Stimulated activated naive CD8-positive, alpha-beta T cell treated with anti-CD3 and anti-CD28 coated beads, Interleukin-15, Interleukin-2, amounts not matched to agents 100 U/mL and 50 U/mL, for 24 hours (primary cell): Measurements from ENCODE around the gene BTNL8.
A peak's percentile ranks its signal among the peaks of the same experiment; 100 is the strongest.
"Not testable (repeated sequence)": the region's sequence is repeated elsewhere in the genome, so short reads cannot be mapped to it uniquely, and the experiment has no call there.

Source experiments
- ATAC-seq: fragments of 150-1000 bp; cut with Tn5 transposase; one replicate; pipeline ENCODE4 v1.10.0; 2021
- DNase-seq: peaks from one replicate; pipeline ENCODE4 v3.0.0; 2021

The BTNL8 gene

GRCh38 chr5:180874804-180875582, 24.0 kb upstream of the BTNL8 start:
- DNase-seq (no peak), ATAC-seq (no peak)

- DNase-seq (no peak), ATAC-seq (no peak)
Measured at GRCh38 chr5:180875860-180876426, 23.0 kb upstream of the BTNL8 start.

GRCh38 chr5:180885845-180886529, 13.0 kb upstream of the BTNL8 start:
- ATAC-seq, DNase-seq: not testable (repeated sequence)

- DNase-seq: no peak
- ATAC-seq: no peak
Measured at GRCh38 chr5:180889381-180889780, 9.6 kb upstream of the BTNL8 start.

GRCh38 chr5:180895330-180895729, 3.6 kb upstream of the BTNL8 start:
- not testable (repeated sequence) for ATAC-seq, DNase-seq

DNA sequence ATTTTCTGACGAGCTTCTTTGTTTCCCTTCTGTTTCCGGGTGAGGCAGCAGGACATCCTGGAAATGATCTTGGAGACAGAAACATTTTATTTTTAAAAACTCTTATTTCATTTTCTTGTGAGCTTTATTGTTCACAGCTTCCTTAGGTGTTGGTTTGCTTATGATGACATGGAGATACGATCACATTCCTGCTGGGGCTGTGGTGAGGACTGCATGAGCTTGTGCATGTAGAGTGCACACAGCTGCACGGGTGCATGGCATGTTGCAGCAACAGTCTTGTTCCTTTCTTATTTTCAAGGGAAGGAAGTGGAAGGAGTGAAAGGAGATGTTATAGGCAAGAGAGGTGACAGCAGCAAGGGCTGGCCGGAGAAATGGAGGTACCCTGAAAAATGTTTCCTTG, 1.2 kb downstream of the BTNL8 start:
- ATAC-seq (no peak), DNase-seq (no peak)

- ATAC-seq (peak; percentile 52), DNase-seq (no peak)
Measured at GRCh38 chr5:180901319-180902009, 2.5 kb downstream of the BTNL8 start.

GRCh38 chr5:180908400-180908799, 9.4 kb downstream of the BTNL8 start:
- DNase-seq (no peak), ATAC-seq (no peak)

GRCh38 chr5:180908998-180909731, 10.2 kb downstream of the BTNL8 start:
- no peak for DNase-seq
- peak; percentile 59 for ATAC-seq

DNA sequence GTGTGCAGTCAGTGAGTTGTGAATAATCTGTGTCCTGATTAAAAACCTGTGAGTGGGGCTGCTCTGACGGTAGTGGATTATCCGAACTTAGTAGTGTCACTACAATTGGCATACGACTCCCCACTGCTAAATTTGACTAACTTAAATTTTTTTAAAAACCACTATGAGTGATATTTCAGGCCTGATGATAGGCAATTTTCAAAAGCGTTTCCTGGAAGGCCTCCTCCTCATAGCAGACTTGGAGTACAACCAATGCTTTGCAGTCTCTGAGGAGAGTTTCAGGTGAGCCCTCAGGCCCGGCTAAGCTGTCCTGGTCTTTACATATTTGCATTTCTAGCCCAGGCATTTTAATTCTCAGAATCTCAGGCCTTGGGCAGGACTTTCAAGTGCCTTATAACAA, 10.8 kb downstream of the BTNL8 start:
- no peak for DNase-seq
- no peak for ATAC-seq

DNA sequence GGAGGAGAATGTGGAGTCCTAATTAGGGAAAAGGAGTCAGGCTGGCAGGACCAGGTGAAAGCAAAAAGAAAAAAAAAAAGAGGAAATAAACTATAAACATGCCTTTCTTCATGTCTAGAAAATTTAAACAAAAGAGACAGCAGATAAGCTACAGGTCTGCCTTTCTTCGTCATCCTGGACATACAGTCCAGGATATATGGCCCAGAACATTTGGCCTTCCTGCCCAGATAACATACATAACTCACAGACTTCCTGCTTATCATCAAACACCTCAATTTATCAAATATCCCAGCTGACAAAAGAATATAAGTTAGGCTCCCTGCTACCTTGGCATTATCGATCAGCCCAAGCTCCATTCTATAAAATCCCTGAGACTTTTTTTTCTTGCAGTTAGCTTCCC, 11.2 kb downstream of the BTNL8 start:
- DNase-seq (no peak), ATAC-seq (no peak)

DNA sequence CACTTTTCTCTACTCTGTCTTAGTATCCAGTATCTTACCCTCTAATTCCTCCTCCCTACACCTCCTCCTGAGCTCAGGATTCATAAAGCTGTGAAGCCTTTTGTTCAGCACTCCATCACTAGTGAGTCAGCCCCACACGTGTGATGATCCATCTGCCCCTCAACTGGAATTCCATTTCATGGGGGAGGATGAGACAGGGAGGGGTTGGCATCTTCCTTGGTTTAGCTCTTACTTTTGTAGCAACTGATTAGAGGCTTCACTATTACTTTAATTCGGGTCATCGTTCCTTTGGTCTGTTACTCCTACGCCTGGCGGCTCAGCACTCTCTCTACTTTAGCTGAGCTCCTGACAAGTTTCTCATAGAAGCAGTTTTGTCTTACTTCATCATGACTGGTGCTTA, 11.8 kb downstream of the BTNL8 start:
- ATAC-seq: peak; percentile 14

DNA sequence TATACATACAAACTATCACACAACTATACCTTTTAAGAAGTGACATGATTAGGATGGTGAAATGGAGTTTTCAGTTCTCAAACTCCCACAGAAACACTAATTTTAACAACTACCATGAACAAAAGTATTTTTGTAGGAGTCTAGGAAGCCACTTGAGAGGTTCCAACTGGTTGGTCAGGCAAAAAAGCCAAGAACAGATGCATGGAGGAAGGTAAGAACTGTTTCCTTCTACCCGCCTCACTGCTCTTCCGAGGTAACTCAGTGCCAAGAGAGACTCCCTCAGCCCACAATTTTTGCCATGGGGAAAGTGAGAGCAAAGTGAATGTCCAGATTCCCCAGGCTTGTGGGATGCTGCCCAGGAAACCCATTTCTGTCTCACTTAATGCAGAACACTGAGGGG, 15.7 kb downstream of the BTNL8 start:
- ATAC-seq: no peak
- no peak for DNase-seq

More for the DNA sequence above, 11.8 kb downstream of the BTNL8 start:
- DNase-seq: no peak

DNA sequence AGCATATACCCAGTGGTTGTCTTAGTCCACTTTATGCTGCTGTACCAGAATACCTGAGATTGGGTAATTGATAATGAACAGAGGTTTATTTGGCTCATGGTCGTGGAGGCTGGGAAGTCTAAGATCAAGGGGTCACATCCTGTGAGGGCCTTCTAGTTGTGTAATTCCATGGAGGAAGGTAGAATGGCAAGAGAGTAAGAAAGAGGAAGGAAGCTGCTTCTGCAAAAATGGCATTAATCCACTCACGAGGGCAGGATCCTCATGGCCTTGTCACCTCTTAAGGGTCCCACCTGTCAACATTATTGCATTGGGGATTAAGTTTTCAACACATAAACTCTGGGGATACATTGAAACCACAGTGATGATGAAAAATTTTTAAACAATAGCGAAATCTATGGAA, 17.0 kb downstream of the BTNL8 start:
- DNase-seq: no peak
- ATAC-seq: no peak

GRCh38 chr5:180918380-180918779, 19.4 kb downstream of the BTNL8 start:
- DNase-seq: no peak
- no peak for ATAC-seq

- DNase-seq: no peak
- ATAC-seq: no peak
Measured at GRCh38 chr5:180920710-180921109, 21.8 kb downstream of the BTNL8 start.

DNA sequence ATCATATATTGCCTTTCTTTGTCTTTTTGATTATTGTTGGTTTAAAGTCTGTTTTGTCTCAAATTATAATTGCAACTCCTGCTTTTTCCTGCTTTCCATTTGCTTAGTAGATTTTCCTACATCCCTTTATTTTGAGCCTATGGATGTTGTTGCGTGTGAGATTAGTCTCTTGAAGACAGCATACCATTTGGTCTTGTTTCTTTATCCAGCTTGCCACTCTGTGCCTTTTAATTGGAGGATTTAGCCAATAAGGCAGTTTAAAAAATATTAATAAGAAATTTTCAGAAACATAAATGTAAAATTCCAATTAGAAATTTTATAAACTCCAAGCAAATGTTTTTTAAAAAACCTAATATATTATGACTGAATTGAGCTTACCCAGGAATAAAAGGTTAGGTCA, 24.0 kb downstream of the BTNL8 start:
- DNase-seq (no peak), ATAC-seq (no peak)

DNA sequence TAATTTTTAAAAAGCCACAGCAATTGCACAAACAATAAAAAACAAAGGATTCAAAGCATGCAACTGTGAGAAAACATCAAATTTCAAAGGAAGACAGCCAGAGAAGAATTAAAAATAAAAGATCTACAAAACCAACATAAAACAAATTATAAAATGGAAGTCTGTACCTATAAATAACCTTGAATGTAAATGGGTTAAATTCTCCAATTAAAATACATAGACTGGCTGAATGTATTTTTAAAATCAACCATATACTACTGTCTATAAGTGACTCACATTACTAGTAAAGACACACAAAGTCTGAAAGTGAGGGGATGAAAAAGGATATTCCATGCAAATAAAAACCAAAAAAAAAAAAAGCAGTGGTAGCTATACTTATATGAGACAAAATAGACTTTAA, 33.7 kb downstream of the BTNL8 start:
- DNase-seq (no peak), ATAC-seq (no peak)

DNA sequence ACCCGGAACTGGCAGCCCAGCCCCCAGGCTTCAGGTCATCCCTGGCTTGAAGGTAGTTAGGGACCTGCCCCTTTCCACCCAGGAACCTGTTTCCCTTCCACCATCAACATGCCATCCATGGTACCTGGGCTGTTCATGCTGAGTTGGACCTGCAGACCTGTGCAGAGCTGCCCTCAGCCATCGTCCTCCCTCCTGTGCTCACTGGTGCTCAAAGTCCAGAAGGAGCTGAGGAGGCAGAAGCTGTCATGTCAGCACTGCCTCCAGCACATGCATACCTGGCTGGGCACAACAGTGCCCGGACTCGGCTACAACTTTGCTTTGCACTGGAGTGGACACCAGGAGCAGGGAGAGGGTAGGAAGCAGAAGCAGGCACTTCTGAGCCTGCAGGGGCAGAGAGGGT, 36.2 kb downstream of the BTNL8 start:
- ATAC-seq (no peak), DNase-seq (no peak)

DNA sequence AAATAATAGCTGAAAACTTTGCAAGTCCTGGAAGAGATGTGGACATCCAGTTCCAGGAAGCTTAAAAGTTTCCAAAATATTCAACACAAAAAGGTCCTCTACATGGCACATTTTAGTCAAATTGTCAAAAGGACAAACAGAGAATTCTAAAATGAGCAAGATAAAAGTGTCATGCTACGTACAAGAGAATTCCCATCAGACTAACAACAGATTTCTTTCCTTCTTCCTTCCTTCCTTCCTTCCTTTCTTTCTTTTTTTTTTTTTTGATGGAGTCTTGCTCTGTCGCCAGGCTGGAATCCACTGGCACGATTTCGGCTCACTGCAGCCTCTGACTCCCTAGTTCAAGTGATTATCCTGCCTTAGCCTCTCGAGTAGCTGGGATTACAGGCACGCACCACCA, 39.3 kb downstream of the BTNL8 start:
- no peak for ATAC-seq

GRCh38 chr5:180950291-180950949, 51.5 kb downstream of the BTNL8 start:
- ATAC-seq: no peak

More for the DNA sequence above, 39.3 kb downstream of the BTNL8 start:
- no peak for DNase-seq

DNA sequence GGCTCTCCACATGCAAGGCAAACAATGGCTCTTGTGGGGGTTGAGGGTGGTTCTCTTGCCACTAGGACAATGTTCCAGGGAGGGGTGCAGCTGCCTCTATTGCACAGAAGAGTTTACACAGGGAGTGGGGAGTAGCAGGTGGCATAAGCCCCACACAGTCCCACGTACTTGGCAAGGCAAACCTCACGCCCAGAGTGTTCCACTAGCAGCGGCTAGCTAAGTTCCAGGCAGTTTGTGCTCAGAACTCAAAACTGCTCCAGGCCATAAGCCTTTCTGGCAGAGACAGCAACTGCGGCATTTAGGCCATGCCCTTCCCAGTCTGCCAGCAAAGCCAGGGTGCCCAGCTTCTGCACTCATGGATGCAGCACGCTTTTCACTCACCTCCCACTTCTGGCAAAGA, 60.7 kb downstream of the BTNL8 start:
- no peak for ATAC-seq
- DNase-seq: no peak

More at GRCh38 chr5:180950291-180950949, 51.5 kb downstream of the BTNL8 start:
- DNase-seq: no peak
